HS-27A (cell line): ENCODE results near the gene NINJ2.

Source experiments
- DNase-seq: peaks from one replicate; pipeline ENCODE4 v3.0.0-alpha.2; 2012; ENCODE audit warnings: low read depth, missing footprints

NINJ2 gene

GRCh38 chr12:613996-614395 lies 49.2 kb downstream of the NINJ2 start:
- DNase-seq, result no peak

- DNase-seq, result no peak
These were observed 50.4 kb downstream of the NINJ2 start for GRCh38 chr12:612886-613285.

GRCh38 chr12:612293-612692 lies 51.0 kb downstream of the NINJ2 start:
- no peak for DNase-seq

GRCh38 chr12:611721-612120 lies 51.5 kb downstream of the NINJ2 start:
- DNase-seq, result no peak

GRCh38 chr12:608921-609320 lies 54.3 kb downstream of the NINJ2 start:
- no peak for DNase-seq

GRCh38 chr12:608413-608812 lies 54.8 kb downstream of the NINJ2 start:
- DNase-seq, result no peak

GRCh38 chr12:607541-608001 lies 55.7 kb downstream of the NINJ2 start:
- no peak for DNase-seq

- no peak for DNase-seq
These were observed 58.3 kb downstream of the NINJ2 start for GRCh38 chr12:604956-605355.

GRCh38 chr12:602700-603068 lies 60.6 kb downstream of the NINJ2 start:
- DNase-seq, result no peak

- DNase-seq, result no peak
These were observed 61.1 kb downstream of the NINJ2 start for GRCh38 chr12:601976-602699.

- DNase-seq, result no peak
These were observed 63.5 kb downstream of the NINJ2 start for GRCh38 chr12:599756-600155.

GRCh38 chr12:597926-598568 lies 65.2 kb downstream of the NINJ2 start:
- DNase-seq, result no peak

GRCh38 chr12:593396-594270 lies 69.6 kb downstream of the NINJ2 start:
- DNase-seq, result no peak

GRCh38 chr12:592024-592505 lies 71.2 kb downstream of the NINJ2 start:
- DNase-seq, result no peak

- DNase-seq, result no peak
These were observed 71.8 kb downstream of the NINJ2 start for GRCh38 chr12:591167-592023.

- no peak for DNase-seq
These were observed 73.0 kb downstream of the NINJ2 start for GRCh38 chr12:590206-590750.

- no peak for DNase-seq
These were observed 74.6 kb downstream of the NINJ2 start for GRCh38 chr12:588646-589045.

- no peak for DNase-seq
These were observed 75.3 kb downstream of the NINJ2 start for GRCh38 chr12:588024-588322.

- no peak for DNase-seq
These were observed 75.9 kb downstream of the NINJ2 start for GRCh38 chr12:587132-588023.

GRCh38 chr12:586318-587071 lies 76.8 kb downstream of the NINJ2 start:
- DNase-seq, result no peak
